Endometrial microvascular endothelial cells (primary cell): Measurements from ENCODE around the gene ZER1. TPM values are rescaled to one million over a fixed set of nuclear protein-coding genes. Genes with fewer than 3 reads are reported as not detected.

ENCODE experiments used
- in situ Hi-C: cut with HindIII; loops from 2 replicates; pipeline ENCODE4 v1.10.0; 2017; ENCODE audit warnings: low sequenced_read_pairs, low pct_unique_long_range_greater_than_20kb; ENCODE audit errors: inconsistent ontology term
- total RNA-seq: library from RNA; depleted of rRNA; stranded (reverse); fragments of >200 nt; gene quantifications from one replicate; pipeline ENCODE4 v1.2.3, GENCODE V29; 2015; ENCODE audit errors: inconsistent ontology term

The ZER1 gene
- total RNA-seq, 1 donor from 2014 or later = 38.4 TPM

DNA sequence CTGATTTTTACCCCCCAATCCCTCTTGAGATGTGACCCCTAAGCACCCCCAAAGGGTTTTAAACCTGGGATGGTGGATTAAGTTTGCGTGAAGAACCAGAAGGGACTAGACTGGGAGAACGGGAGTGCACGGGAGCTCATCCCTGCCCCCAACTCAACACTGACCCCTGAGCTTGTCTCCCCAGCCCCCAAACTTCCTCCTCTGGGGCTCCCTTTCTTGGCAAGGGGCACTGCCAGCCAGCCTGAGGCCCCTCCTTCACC, 87.7 kb downstream of the ZER1 start:
- in situ Hi-C loops = no loop called here

DNA sequence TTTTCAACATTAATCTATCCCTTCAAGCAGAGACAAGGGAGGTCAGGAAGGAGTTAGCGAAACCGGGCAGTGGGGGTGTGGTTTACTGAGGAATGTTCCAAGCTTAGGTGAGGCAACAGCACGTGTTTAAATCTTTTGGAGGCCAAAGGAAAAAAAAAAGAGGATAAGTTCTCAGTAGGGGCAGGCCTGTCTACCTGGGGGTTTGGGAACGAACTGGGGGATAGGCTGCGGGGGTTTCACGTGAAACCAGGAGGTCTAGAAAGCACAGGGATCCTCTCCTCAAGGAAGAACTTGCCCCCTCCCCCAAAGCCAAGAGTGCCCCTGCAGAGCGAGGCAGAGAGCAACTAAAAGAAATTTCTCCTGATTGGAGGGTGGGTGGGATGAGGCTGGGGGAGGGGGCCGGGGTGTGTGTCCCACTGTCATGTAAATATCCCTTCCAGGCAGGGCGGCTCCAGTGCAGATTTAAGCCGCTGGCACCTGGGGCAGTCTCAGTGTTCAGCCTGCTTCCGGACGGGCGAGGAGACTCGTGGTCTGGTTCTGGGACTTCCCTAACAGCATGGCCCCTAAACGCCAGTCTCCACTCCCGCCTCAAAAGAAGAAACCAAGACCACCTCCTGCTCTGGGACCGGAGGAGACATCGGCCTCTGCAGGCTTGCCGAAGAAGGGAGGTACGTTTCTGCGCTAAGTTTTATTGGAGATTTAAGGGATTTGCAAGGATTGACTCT, 88.2 kb downstream of the ZER1 start:
- in situ Hi-C loops = no loop called here

Other genes starting within 250 kb of the ZER1 start
- 221 TPM for gene SPTAN1, start 219.3 kb downstream of the ZER1 start, total RNA-seq
- 112 TPM for gene DYNC2I2, start 115.1 kb downstream of the ZER1 start, total RNA-seq
- gene SET, start 82.7 kb downstream of the ZER1 start, total RNA-seq = 410 TPM
- 33.1 TPM for gene PKN3, start 69.4 kb downstream of the ZER1 start, total RNA-seq
- 101 TPM for gene ZDHHC12, start 47.8 kb downstream of the ZER1 start, total RNA-seq
- 19.1 TPM for gene TBC1D13, start 15.3 kb upstream of the ZER1 start, total RNA-seq
- 20.6 TPM for gene ENDOG, start 46.6 kb upstream of the ZER1 start, total RNA-seq
- gene SPOUT1, start 57.9 kb upstream of the ZER1 start, total RNA-seq = 27.0 TPM
- gene KYAT1, start 110.0 kb upstream of the ZER1 start, total RNA-seq = 12.3 TPM
- gene LRRC8A, start 110.2 kb upstream of the ZER1 start, total RNA-seq = 91.1 TPM
- gene PHYHD1, start 149.1 kb upstream of the ZER1 start, total RNA-seq = 0.09 TPM
- 37.3 TPM for gene DOLK, start 175.7 kb upstream of the ZER1 start, total RNA-seq
- gene NUP188, start 175.8 kb upstream of the ZER1 start, total RNA-seq = 49.2 TPM